ENCODE data around the gene REEP1. TPM values are rescaled to one million over a fixed set of nuclear protein-coding genes. Genes with fewer than 3 reads are reported as not detected.

The REEP1 gene
- total and polyA plus RNA-seq, 2 of the 13 experiments (the other 11 are each of a cell fraction or from before 2014, with no cell fraction given): 0.27 TPM; not detected in 1

DNA sequence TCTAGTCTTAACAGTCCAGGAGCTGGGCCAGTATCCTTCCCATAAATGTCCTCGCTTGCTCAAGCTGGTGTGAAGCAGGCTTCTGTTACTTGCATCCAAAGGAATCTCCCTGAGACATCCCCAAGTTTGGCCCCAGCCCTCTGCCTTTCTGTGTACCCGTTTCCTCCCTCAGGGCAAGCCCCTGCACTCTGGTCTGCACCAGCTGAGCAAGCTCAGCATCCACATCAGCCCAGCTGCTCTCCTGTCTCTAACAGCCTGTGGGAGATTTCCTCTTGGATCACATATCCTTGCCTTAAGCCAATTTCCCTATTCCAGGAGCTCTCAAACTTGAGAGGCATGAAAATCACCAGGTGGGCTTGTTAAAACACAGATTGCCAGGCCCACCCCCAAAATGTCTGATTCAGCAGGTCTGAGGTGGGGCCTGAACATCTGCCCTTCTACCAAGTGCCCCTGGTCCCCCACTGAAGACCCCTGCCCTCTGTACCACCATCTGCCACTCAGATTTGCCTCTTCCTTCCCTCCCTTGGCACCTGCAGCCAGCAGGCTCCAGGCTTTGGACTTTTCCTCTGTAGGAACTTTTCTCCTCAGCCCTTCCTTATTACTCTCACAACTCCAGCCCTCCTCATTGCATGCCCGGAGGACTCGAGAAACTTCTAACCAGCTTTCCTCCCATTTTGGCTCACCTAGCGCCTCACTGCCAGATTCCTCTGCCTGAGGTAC lies 32.1 kb downstream of the REEP1 start:
- intact Hi-C loops (cut with micrococcal nuclease; ENCODE audit: unreplicated experiment) (no loop called here), in situ Hi-C loops (cut with HindIII; ENCODE audit: extremely low pct_ligation_motif_present, low pct_unique_long_range_greater_than_20kb) (no loop called here)
- DNase-seq (ENCODE audit: low spot score): no peak
- H3K4me2 ChIP-seq (ENCODE audit: low read depth, low read length): no peak overlapping the region
- no peak overlapping the region for H2AFZ ChIP-seq (ENCODE audit: low read length)
- BruUV-seq (replicated peaks): no TSS peak
- no peak for FAIRE-seq
- no peak overlapping the region for H3K9ac ChIP-seq (ENCODE audit: insufficient read depth, low read depth, low read length)
- H3K4me1 ChIP-seq (ENCODE audit: insufficient read depth, low read length): no peaks in the 10 kb centered on the region
- peaks cover 3 to 57% of the 10 kb centered on the region in 2 experiments; a peak in 4 of 5 replicates for H3K27me3 ChIP-seq (ENCODE audit: control insufficient read depth in 1 of 2, insufficient read depth in 2 of 2, low read length in 2 of 2)
- no peaks in the 10 kb centered on the region for H3K79me2 ChIP-seq (ENCODE audit: insufficient read depth, low read length)
- no peak overlapping the region for H3K4me3 ChIP-seq (replicated peaks in 1 of 3; ENCODE audit: insufficient read depth in 1 of 3, low read depth in 2 of 3, low read length in 3 of 3)
- H3K36me3 ChIP-seq (replicated peaks in 1 of 2; ENCODE audit: control insufficient read depth in 1 of 2, insufficient read depth in 2 of 2, low read length in 2 of 2): no peaks in the 10 kb centered on the region
- H3K27ac ChIP-seq (ENCODE audit: extremely low read length, insufficient read depth, low read length): no peak overlapping the region
- 25% methylated on average over 5 of the region's 5 CpGs for WGBS (ENCODE audit: low lambda C conversion rate)
- no peak for ATAC-seq
- POLR2A ChIA-PET: no interaction called here
- no peaks in the 10 kb centered on the region for H4K20me1 ChIP-seq (ENCODE audit: insufficient read depth, low read length)
- TF ChIP-seq, protein P1, sequence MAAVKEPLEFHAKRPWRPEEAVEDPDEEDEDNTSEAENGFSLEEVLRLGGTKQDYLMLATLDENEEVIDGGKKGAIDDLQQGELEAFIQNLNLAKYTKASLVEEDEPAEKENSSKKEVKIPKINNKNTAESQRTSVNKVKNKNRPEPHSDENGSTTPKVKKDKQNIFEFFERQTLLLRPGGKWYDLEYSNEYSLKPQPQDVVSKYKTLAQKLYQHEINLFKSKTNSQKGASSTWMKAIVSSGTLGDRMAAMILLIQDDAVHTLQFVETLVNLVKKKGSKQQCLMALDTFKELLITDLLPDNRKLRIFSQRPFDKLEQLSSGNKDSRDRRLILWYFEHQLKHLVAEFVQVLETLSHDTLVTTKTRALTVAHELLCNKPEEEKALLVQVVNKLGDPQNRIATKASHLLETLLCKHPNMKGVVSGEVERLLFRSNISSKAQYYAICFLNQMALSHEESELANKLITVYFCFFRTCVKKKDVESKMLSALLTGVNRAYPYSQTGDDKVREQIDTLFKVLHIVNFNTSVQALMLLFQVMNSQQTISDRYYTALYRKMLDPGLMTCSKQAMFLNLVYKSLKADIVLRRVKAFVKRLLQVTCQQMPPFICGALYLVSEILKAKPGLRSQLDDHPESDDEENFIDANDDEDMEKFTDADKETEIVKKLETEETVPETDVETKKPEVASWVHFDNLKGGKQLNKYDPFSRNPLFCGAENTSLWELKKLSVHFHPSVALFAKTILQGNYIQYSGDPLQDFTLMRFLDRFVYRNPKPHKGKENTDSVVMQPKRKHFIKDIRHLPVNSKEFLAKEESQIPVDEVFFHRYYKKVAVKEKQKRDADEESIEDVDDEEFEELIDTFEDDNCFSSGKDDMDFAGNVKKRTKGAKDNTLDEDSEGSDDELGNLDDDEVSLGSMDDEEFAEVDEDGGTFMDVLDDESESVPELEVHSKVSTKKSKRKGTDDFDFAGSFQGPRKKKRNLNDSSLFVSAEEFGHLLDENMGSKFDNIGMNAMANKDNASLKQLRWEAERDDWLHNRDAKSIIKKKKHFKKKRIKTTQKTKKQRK (IDR thresholded peaks at IDR 0.05; ENCODE audit: low read length): no peak
- TF ChIP-seq ZNF160 (CRISPR knock-in tag; IDR thresholded peaks at IDR 0.05) (no peak), ETS1 (CRISPR knock-in tag; IDR thresholded peaks at IDR 0.05) (no peak), HMG20B (CRISPR knock-in tag; conservative IDR thresholded peaks at IDR 0.05) (no peak), ZMAT5 (CRISPR knock-in tag; IDR thresholded peaks at IDR 0.05; ENCODE audit: borderline replicate concordance, low read depth) (no peak)
- CTCF ChIA-PET (ENCODE audit: low intra/inter-chr PET ratio, low total read pairs): no interaction called here
- H3K9me3 ChIP-seq (ENCODE audit: low read length): no peaks in the 10 kb centered on the region
